Tibial nerve (tissue), 3 donors: ENCODE results near the gene DLGAP4.

ENCODE experiments used
- POLR2A ChIP-seq, 2 donors: fragments of 450-650 bp; IDR thresholded peaks; one replicate each; pipeline ENCODE4 v1.6.1; 2017; ENCODE audit warnings: antibody characterized with exemption in 2 of 2, mild to moderate bottlenecking in 2 of 2, moderate library complexity in 2 of 2
- TF ChIP-seq, protein P1 (sequence below), 5 experiments: fragments of 200-600 bp in 3 of 5; fragments of 450-650 bp in 2 of 5; sonication (generic) in 3 of 5; IDR thresholded peaks; one replicate each; pipeline ENCODE4 v1.5.1; 2016 to 2019; ENCODE audit warnings: antibody characterized with exemption in 5 of 5, mild to moderate bottlenecking in 3 of 5, moderate library complexity in 2 of 5

GRCh38 chr20:36298061-36298460 lies 8.1 kb upstream of the DLGAP4 start:
- TF ChIP-seq, protein P1, sequence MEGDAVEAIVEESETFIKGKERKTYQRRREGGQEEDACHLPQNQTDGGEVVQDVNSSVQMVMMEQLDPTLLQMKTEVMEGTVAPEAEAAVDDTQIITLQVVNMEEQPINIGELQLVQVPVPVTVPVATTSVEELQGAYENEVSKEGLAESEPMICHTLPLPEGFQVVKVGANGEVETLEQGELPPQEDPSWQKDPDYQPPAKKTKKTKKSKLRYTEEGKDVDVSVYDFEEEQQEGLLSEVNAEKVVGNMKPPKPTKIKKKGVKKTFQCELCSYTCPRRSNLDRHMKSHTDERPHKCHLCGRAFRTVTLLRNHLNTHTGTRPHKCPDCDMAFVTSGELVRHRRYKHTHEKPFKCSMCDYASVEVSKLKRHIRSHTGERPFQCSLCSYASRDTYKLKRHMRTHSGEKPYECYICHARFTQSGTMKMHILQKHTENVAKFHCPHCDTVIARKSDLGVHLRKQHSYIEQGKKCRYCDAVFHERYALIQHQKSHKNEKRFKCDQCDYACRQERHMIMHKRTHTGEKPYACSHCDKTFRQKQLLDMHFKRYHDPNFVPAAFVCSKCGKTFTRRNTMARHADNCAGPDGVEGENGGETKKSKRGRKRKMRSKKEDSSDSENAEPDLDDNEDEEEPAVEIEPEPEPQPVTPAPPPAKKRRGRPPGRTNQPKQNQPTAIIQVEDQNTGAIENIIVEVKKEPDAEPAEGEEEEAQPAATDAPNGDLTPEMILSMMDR (IDR thresholded peaks at IDR 0.05) = no peak
- TF ChIP-seq POLR2A (IDR thresholded peaks at IDR 0.05) = no peak
